ENCODE measurements around the gene SLC4A11.
A peak's percentile ranks its signal among the peaks of the same experiment; 100 is the strongest.
"Not testable (repeated sequence)": the region's sequence is repeated elsewhere in the genome, so short reads cannot be mapped to it uniquely, and the experiment has no call there.

SLC4A11 gene

DNA sequence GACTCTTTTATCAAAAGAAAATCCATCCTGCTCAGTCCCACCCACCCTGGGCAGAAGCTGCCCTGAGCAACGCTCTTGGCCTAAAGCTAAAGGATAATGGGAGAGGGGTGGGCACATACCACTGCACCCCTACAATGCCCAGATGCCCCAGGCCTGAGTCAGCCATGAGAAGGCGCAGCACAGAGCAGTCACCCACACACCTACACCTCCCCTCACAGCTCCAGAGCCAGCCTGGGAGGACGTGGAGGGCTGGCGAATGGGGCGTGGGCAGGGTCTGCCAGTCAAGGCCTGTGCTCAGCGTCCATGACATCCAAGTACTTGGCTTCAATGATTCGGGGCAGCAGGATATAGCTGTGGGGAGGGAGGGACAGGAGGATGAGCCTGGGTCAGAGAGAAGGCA lies 11.5 kb downstream of the SLC4A11 start:
- DNase-seq: no peak

DNA sequence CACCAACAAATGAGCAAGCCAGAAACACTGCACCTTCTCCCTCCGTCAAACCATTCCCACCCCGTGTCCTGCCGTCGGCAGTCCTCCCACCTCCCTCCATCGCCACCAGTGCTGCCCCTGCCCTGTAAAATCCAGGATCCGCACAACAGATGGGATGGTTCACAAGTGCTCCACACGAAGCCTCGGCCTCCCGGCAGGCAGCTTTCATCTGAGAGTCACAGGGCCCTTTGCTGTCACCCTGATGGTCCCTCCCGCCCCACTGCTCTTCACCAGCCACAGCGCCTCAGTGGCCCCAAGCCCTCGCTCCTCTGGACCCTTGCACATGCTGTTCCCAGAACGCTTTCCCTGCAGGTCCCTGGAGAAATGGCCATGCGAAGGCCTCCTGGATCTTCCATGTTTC lies 12.1 kb downstream of the SLC4A11 start:
- no peak for DNase-seq

DNA sequence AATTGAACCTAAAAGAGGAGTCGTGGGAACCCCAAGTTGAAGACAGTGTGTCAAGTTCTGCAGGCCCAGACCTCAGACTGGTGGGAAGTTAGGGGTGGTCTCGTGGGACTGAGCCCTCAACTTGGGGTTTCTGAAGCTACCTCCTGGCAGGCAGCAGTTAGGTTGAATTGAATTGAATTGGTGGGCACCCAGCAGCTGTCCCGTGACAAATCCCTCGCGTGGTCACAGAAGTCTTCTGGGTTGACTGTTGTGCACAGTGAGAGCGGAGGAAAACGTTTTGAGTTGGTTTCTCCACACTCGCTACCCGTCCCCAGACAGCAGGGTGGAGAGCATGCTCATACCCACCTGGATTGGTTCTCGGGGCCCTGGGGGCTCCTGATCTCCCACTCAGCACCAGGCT lies 12.9 kb downstream of the SLC4A11 start:
- DNase-seq: no peak

DNA sequence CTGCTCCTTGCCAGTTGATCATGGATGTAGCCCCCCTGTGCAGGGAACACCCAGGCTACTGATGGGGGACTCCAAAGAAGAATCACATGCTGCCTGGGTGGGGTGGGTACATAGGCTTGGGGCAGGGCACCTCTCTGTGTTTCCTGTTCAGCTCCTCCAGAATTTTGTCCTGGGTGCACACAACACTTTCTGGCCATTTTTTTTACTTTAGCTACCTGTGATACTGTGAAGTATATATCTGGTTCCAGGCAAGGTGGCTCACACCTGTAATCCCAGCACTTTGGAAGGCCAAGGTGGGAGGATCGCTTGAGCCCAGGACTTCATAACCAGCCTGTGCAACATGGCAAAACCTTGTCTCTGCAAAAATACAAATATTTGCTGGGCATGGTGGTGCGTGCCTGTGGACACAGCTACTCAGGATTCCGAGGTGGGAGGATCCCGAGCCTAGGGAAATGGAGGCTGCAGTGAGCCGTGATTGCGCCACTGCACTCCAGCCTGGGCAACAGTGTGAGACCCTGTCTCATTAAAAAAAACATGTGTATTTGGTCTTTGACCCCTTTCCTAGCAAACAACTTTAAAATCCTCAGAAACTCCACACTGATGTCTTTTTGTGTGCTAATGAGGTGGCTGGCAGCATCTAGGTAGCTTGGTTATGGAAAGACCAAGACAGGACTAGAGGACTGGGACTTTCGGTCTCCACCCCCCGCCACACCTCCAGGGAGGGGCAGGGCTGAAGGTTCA lies 14.1 kb downstream of the SLC4A11 start:
- no peak for DNase-seq

DNA sequence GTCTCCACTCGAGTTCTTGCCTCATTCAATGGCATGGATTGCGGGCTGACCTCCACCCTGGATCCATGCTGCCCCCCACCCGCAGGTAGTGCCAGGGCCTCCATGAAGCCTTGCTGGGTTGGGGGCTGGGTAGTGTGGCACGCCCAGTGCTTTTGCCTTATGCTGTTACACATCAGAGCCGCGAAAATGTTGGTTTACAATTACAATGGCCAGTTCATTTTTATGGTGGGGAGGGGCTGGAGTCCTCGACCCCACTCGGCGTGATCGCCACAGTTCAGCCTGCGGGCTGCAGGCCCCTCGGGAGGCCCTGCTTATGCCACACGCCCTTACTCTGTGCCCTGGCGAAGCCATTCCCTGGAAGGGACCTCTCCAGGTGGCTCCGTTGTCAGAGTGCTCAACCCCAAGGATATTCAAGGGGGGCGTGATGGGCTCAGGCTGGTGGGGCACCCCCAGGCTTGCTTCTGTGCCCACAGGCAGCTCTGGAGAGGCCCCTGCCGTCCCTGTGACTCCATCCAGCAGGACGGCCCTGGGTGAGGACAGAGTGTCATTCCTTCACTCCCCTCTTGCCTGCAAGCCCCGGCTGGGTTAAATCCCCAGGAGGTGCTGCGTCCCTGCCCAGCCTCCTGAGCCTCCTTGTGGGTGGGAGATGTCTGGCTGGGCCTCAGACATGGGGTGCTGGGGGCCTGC lies 14.9 kb downstream of the SLC4A11 start:
- no peak for DNase-seq

DNA sequence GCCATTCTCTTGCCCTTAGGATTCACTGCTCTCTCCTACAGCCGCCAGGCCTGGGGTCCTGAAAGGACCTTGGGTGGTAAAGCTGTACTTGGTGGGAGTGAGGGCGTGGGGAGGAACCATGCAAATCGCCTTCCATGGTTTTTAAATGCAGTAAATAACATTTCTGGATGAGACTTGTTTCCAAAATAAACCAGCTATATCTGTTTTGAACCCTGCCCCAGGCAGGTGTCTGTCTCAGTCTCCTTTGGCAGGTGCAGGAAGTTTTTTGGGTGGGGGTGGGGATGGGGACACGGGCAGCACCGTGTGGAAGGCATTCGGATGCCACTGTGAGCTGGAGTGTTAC lies 15.4 kb downstream of the SLC4A11 start:
- no peak for DNase-seq

DNA sequence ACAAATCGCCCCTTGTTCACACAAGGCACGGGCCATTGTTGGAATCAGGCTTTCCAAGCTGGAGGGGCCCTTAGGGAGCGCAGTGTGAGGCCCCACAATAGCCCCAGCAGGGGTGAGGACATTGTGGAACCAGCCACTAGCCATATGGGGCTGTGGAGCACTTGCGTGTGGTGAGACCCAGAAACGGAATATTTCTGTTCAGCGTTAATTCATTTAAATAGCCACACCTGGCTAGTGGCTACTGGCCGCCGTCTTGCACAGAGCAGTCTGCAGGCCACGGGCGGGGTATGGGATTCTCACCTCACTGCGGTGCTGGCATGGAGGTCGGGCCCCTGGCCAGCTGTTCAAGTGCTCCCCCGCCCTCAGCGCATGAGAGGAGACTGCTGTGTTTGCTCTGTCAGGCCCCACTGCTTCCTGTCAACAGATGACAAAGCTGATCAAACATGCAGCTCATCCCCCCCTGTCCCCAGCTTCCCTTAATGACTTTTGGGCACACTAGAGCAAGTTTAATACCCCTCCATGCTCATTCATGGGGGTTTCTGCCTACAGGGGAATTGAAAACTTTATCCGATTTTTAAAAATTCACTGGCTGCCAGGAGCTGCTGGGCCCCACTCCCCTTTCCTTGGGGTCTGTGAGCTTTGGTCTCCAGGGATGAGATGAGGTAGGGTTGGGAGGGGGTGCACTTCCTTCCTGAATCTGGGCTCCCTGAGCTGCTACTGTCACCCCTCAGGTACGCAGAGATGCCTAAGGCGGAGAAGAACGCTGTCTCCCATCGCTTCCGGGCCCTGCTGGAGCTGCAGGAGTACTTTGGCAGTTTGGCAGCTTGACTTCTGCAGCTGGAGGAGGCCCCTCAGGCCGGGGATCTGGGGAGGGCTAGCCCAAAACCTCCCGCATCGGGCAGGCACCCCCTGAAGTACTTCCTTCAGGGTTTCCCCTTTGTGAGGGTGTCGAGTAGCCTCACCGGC lies 16.1 kb downstream of the SLC4A11 start:
- no peak for DNase-seq

DNA sequence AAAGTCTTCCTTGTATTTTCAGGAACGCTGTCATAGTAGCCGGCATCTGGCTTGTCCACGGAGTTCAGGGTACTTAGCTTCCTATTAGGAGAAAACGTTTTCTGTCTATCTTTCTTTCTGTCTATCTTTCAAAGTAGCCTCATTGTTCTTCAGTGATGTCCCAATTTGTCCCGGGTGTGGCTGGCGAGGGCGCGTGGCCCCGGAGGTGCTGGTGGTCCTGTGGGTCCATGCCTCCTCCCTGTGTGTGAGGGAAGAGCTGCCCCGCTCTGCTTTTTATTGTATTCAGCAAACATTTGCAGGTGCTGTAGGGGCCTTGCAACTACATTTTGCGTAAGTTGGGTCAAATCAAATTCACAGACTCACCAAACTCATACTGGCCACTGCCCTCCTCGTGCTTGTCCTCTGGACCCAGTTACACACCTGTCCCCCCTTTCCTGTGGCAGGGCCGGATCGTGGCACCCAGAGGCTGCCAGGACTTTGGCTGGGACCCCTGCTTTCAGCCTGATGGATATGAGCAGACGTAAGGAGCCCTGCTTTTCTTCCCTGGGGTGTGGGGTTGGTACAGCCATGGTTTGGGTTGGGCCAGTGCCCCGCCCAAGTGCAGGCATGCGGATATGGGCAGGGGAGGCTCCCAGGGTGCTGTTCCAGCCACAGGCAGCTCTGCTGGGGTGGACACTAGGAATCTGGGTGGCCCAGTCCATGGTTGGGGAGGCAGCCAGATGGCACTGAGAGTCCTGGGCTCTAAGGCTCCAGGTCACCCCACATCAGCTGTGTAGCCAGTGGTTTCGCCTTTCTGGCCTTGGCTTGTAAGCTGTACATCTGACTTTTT lies 17.4 kb downstream of the SLC4A11 start:
- DNase-seq: no peak

DNA sequence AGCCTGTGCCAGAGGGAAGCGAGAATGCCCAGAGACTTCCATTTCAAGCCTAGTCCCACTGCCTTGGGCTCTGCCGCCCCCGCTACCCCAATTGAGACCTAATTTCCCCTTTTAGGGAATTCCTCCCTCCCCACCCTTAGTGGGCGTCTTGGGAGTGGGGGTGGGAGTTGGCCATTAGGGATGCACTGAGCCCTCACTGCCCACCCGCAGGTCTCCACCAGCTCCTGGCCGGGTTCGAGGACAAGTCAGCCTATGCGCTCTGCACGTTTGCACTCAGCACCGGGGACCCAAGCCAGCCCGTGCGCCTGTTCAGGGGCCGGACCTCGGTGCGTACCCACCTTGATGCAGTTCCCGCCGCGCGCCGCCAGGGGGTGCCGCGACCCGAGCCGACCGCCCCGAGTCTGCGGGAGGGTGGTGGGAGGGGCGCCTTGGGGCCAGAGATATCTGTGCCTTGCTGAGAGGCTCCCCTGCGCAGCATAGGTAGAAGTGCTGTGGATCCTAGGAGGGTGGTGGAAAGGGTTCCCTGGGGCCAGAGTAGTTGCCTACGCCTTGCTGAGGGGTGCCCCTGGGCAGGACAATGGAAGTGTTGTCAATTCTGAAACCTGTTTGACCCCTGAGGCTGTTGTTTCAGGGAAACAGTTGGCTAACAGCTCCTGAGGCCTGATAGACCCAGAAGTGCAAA lies 20.5 kb downstream of the SLC4A11 start:
- no peak for DNase-seq

DNA sequence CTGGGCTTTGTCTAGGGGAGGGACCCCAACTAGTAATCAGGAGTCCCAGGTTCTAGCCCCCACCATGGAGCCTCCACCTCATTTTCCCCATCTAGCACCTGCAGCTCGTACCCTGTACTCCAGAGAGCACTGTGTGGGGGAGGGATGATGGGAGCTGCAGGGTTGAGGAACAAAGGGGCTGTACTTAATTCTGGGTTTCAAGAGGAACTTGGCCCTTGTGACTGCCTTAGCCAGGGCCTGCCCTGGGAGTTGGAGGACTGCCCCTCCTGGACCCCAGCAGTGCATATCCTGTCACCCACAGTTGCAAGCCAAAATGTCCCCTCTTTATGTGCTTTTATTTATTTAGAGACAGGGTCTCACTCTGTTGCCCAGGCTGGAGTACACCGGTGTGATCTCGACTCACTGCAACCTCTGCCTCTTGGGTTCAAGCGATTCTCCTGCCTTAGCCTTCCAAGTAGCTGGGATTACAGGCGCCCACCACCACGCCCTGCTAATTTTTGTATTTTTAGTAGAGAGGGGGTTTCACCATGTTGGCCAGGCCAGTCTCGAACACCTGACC lies 23.6 kb downstream of the SLC4A11 start:
- DNase-seq: not testable (repeated sequence)

DNA sequence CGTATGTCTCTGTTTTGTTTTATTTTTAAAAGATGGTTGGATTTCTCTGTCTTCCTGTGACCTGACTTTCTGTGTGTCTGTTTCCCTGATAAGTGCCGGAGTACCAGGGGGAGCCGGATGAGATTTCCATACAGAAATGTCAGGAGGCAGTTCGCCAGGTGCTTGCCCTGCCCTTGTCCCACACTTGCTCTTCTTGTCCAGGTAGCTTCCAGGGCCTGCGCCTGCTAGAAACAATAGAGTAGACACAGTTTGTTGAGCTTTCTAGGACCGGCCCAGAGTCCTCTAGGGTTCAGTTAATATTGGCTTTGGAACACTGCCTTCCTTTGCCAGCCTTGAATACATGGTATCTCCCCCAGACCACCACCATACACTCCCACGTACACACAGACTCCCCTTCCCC lies 25.8 kb downstream of the SLC4A11 start:
- DNase-seq: no peak

DNA sequence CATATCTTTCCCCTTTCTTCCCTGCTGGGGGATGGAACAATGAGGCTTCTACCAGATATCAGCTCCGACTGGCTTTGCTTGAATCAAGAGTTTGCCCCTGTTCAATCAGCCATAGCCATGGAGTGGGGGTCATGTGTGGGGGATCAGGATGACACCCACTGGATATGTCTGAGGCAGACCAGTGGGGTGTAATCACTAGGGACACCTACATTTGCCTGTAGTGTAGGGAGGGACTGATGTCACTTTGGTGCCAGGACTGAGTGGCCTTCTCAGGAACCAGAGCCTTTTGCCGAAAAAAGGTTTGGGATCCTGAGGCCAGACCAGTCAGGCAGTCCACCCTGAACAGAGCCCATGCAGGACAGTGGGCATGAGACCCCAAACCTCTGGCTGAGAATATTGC lies 28.6 kb downstream of the SLC4A11 start:
- DNase-seq: no peak

DNA sequence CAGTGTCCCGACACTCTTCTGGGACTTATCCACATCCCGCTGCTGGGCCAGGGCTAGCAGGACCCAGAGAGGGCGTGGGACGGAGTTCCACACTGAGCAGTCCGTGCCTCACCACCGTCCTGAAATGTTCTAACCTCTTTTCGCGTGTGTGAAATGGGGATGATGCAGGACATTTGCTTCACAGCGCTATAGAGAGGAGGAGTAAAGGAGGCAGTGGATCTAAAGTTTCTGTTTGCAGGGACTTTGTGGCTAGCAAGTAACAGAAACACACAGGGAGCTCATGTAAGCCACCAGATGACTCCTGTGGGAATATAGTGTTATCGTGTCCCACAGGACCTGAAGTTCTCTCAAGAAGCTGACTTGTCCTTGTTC lies 29.1 kb downstream of the SLC4A11 start:
- DNase-seq: peak; percentile 21

DNA sequence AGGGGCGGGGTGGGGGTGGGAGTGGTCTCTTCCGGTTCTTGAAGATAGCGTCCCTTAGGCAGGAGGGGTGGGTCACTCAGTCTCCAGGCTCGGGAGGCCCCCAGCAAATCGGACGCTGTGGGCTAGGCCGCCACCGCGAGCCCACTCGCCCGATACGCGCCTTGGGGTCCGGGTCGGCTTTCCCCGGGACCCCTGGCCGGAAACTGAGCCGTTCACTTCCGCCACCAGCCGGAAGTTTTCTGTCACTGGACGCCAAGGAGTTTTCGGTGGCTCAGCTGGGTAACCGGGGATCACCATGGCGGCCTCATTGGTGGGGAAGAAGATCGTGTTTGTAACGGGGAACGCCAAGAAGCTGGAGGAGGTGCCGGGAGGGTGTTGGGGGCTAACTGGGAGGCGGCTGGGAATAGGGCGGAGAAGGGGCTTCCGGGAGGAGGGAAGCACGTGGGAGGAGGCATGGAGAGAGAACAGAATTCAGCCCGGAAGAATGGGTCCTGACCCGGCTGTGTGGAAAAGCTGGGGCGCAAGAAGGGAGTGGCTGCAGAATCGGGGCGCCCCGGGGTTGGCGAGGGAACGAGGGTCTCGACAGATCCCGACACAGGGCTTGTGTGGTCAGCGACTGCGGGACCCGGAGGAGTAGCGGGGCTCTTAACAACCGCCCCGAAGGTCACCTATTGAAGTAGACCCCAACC lies 29.6 kb downstream of the SLC4A11 start, which contains the start of gene ITPA:
Gene ITPA, plus strand, starts transcription at position 242 of the 689 bp plus-strand sequence. Its CDS starts 54 bp downstream, at position 296.
- DNase-seq: peak; percentile 53

DNA sequence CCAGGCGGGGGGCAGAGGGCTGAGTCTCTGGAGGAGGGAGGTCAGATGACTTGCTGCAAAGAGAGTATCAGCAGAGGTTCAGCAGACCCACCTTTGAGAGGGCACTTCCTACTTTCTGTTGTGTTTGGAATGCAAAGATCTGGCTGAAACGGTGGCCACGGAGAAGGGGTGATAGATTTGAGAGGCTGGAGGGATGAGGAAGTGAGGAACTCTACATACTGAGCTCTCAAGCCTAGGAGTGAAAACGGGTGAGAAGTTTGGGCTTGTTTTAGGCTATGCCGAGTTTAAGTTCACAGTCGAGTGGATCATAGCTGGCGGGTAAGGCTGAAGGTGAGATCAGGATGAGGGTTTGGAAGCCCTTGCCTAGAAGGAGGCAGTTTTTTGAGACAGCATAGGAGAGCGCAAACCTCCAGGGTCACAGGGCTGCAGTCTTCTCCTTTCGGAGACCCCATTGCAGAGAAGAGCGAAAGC lies 30.2 kb downstream of the SLC4A11 start:
- no peak for DNase-seq

DNA sequence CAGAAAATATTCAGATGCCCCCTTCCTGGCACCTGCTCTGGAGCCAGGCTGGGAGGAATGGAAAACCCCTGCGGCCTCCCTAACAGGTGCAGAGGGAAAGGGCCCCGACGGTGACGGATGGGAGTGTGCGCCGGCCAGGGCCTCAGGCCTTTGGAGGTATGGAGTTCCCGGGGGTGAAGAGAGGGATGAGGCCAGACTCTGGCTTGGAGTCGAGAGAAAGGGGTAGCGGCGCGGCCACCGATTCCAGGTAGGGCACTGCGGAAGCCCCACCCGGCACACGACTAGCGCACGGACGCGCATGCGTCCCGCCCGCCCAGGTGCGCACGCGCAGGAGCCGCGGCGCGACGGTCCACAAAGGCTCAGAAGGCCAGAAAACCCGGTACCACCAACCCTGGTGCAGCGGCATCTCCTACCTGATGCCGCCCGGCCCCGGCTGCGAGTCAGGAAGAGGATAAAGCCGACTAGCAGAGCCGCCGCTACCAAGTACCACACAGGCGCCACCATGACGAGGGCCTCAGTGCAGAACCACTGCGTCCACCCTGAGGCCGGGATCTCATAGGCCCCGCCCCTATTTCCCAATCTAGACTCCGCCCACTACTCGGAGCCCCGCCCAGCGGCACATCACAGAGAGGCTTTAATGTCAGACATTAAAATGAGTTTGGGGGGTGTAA lies 34.7 kb downstream of the SLC4A11 start, which contains the start of gene DDRGK1:
Gene DDRGK1, minus strand, starts transcription at position 559 of the 671 bp plus-strand sequence. Its CDS starts 55 bp downstream, at position 504.
- DNase-seq: peak; percentile 96

DNA sequence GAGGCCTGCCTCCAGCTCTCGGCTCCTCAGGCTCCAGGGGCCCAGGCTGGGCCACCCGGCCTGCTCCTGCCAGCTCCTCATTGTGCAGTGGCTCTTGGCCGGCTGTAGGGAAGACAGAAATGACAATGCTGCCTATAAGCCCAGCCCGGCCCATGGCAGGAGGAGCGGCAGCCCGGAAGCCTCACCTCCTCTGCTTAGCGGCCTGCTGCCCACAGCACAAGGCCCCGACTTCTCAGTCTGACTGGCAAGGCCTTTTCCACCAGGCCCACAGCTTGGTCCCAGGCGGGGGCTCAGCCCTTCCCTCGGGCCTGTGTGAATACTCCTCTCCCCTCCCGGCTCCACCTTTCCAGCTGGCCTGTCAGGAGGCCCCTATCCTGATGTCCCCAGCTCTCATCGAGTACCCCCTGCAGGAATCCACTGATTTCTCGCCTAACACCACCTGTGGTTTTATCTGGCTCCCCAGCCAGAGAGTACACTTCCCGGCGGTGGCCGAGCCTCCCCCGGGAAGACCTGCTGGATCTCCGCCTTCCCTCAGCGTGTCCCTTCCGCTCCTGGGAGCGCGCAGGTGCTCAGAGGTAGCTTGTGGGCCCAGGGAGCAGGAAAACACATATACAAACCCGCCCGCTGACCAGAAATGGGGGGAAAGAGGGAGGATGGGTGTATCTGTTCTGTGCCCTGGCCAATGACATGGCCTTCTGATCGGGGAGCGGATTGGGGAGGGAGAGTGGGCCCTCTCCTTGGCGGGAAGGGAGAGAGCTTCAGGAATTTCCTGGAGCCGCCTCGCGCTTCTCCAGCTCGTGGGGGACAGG lies 35.5 kb downstream of the SLC4A11 start:
- no peak for DNase-seq

DNA sequence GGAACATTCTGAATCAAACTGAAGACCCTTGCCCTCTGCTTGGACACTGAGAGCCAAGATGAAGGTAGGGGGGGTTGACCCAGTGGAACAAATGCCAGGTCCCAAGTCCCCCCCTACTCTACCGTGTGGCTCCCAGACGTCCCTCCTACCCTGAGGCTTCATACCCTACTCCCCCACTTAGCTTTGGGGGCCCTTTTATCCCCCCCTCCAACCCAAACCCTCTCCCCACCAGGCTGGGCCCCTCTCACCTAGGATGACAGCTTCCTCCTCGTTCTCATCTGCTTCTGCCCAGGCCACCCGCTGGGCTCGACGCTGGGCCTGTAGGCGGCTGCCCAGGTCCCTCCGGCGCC lies 36.0 kb downstream of the SLC4A11 start:
- no peak for DNase-seq

All from KG1 (cell line).